DMS53 treated with DMSO at 0.1 percent for 48 hours (cell line): ENCODE data around the gene ADAM19.
"Not testable (repeated sequence)": the region's sequence is repeated elsewhere in the genome, so short reads cannot be mapped to it uniquely, and the experiment has no call there.

ENCODE experiments used
- DNase-seq: peaks from one replicate; lab custom pipeline; 2025; ENCODE audit not compliant: unreplicated experiment; lab: John Stamatoyannopoulos, UW

The ADAM19 gene

DNA sequence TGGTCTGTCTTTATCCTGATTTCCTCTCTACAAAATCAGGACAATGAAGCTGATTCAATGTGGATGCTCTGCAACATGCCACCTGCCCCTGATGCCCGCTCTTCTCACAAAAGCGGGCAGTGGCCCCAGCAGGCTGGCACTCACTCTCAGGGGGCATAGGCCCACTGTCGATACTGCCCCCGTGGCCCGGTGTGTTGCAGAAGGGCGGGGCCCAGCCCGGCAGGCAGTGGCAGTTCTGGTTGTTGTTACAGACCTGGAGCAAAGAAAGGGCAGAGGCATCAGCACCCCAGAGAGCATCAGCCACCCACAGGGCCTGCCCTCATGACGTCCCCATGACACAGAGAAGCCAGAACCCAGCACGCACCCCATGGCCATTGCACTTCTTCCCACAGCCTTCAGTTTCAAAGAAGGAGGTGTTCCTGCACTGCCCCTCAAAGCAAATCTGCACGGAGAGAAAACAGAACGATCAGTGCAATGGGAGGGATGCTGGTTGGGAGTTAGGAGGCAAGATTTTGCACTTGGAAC is 84.0 kb downstream of the ADAM19 start:
- DNase-seq, result no peak

- DNase-seq, result no peak
Observed at GRCh38 chr5:157487358-157487757, 88.2 kb downstream of the ADAM19 start.

- DNase-seq, result no peak
Observed at GRCh38 chr5:157486861-157487260, 88.7 kb downstream of the ADAM19 start.

GRCh38 chr5:157486221-157486681 is 89.3 kb downstream of the ADAM19 start:
- DNase-seq, result no peak

DNA sequence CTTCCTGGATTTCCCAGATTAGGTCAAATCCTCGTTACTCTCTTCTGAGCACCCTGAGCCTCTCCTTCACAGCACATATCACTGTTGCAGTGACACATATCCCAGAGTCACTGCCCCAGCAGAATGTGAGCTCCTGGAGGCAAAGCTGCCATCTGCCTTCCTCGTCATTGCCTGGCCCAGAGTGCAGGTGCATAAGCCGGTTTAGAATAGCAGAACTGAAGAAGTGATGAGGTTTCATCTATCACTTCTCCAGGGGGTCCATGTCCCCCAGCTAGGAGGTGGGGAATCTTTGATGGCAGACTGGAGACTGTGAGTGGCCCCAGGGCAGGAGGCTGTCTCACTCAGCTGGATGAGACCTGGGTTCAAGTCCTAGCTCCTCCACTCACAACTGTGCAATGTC is 89.8 kb downstream of the ADAM19 start:
- no peak for DNase-seq

DNA sequence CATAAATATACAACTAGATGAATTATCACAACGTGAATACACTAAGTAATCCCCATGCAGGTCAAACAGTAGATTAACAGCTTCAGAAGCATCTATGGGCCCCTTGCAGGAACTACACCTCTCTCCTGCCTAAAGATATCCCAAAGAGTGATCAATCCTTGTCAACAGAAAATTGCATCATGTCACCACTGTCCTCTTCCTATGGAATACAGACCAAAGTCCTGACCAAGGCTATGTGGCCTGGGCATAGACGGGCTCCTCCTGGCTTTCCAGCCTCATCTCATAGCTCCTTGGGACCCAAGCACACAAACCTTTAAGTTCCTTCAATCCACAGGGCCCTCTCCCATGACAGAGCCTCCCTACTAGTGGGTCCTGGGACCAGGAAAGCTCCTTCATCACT is 90.2 kb downstream of the ADAM19 start:
- no peak for DNase-seq

GRCh38 chr5:157484768-157485167 is 90.8 kb downstream of the ADAM19 start:
- no peak for DNase-seq

DNA sequence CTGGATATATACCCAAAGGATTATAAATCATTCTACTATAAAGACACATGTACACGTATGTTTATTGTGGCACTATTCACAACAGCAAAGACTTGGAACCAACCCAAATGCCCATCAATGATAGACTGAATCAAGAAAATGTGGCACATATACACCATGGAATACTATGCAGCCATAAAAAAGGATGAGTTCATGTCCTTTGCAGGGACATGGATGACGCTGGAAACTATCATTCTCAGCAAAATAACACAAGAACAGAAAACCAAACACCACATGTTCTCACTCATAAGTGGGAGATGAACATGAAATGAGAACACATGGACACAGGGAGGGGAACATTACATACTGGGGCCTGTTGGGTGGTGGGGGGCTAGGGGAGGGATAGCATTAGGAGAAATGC is 92.9 kb downstream of the ADAM19 start:
- not testable (repeated sequence) for DNase-seq

- no peak for DNase-seq
Observed at GRCh38 chr5:157481666-157482065, 93.9 kb downstream of the ADAM19 start.

DNA sequence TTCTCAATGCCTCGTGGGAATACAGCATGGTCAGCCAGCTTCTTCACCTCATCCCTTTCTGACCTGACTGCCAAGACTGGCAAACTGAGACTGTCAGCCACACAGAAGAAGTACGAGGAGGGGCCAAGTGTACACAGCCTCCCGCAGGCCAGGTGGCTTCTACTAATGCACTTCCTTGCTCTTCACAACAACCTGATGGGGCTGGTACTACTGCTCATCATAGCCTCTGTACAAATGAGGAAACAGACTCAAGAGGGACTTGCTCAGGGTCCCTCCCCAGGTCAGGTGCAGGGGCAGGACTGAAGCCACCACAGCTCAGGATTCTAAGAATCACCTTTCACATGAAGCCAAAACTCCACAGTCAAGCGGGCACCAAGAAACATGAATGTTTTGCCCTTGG is 94.3 kb downstream of the ADAM19 start:
- DNase-seq, result no peak

GRCh38 chr5:157479612-157480510 is 95.7 kb downstream of the ADAM19 start:
- DNase-seq, result no peak

- no peak for DNase-seq
Observed at GRCh38 chr5:157479166-157479565, 96.4 kb downstream of the ADAM19 start.

DNA sequence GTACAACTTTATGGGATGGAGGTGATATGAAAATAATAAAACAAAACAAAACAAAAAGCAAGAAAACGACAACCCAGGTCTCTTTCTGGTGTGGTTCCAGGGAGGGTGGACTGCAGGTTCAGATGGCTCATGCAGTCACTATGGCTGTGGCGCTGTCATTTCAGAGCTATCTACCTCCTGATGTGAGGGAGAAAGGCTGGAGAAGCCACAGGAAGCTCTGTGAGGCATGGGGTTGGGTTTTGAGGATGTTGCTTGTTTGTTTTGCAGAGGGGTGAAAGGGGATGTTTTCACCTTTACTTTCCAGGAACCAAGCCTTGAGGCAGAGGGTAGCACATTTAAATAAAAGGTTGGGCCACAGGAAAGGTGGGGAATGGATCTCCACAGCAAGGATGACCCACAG is 96.8 kb downstream of the ADAM19 start:
- no peak for DNase-seq

DNA sequence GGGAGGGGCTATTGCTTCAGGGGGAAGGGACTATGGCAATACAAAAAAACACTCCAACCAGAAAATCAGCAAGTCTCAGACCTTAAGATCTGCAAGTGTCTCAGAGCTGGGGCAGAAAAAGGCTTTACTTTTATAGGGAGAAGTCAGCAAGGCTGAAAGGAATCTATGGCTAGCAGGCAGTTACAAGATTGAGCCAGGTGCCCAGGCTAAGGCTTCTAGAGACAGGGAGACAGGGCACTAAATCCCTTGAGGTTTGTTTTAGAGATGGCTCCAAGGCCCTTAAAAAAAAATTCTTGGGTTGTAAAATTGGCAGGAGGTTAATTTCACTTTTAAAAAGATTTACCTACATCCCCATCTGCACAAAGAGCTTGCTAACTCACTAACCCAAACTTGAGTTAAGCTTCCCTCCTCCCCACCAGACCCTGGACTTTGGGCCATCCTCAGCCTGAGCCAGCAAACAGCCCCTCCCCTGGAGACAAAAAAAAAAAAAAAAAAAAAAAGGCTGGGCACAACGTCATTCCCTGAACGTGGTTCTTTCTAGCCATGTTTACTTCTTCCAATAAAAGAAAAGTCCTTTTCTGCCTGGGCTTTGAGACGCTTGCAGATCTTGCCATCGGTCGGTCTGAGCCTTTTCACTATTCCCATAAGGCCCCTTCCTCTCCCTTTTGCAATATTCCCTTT is 97.6 kb downstream of the ADAM19 start:
- DNase-seq, result no peak

DNA sequence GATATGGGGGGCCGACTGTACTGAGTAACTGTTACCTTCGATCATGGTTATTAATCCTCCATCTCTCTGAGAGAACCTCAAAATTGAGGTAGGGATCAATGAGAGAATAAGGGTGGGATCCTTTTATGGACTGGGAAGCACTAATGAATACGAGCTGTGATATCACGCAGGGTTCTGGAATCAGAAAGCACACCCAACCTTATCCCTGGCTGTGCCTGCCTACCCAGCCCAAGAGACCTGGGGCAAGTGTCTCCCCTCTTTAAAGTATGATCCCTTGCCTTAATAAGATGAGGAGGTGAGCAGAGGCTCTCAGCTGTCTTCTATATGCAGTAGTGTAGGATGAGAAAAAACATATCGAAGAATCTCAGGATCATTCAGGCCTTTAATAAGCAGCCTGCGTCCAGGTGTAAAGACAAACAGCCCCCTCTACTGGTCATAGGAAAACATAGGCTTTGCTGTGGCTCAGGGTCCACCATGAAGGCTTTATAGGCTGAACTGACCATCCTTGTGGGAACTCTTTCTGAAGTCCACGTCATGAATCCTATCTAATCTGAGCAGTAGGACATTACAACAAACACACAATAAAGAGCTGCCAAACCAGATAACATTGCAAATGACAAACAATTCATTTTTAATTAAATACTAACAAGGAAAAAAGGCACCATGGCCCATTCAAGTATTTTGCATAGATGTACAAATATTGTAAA is 98.7 kb downstream of the ADAM19 start:
- peak; percentile 66 for DNase-seq

- DNase-seq, result no peak
Observed at GRCh38 chr5:157475432-157475831, 100.1 kb downstream of the ADAM19 start.

GRCh38 chr5:157473383-157474320 is 101.9 kb downstream of the ADAM19 start:
- no peak for DNase-seq

- no peak for DNase-seq
Observed at GRCh38 chr5:157471709-157472108, 103.9 kb downstream of the ADAM19 start.

DNA sequence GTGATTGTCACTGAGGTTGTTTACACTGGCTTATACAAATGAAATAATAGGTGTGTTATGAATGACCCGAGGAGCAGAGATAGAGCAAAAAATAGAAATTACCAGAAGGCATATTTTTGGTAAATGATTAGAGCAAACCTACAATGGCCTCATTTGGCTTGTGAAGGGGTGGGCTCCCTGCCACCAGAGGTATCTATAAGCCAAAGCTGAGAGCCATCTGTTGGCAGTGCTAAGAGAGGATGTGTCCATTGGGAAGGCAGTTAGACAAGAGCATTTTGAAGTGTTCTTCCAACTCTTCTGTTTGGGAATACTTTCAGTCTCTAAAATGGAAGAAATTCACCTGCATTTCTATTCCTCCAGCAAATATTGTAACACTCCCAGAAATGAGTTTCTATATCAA is 104.9 kb downstream of the ADAM19 start:
- no peak for DNase-seq

DNA sequence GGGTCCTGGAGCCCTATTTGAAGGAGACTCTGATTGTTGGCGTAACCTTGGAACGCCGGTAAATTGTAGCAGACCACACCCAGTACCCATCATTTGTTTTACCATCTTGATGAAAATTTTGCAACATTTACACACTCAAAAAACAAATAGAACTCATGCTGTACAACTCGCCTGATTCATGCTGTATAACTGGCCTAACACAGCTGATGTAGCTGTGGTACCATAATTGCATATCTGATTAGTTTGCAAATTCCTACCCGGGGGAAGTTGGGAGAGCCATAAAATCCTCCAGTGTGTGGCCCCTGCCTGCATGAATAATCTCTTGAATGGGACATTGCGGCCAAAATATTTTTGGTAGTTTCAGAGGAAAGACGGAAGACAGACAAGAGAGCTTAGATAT is 105.9 kb downstream of the ADAM19 start:
- DNase-seq, result no peak
